Activated T-cell treated with anti-CD3 and anti-CD28 coated beads, Interleukin-2, amount 50 U/mL, for 72 hours (primary cell): Measurements from ENCODE around the gene PEX7. TPM values are rescaled to one million over a fixed set of nuclear protein-coding genes. Genes with fewer than 3 reads are reported as not detected.
A peak's percentile ranks its signal among the peaks of the same experiment; 100 is the strongest.
"Not testable (repeated sequence)": the region's sequence is repeated elsewhere in the genome, so short reads cannot be mapped to it uniquely, and the experiment has no call there.

Experiments used
- ATAC-seq, 2 donors: fragments of 150-1000 bp; cut with Tn5 transposase; replicated peaks in 1 of 2; 2 replicates each; pipeline ENCODE4 v1.10.0; 2021; ENCODE audit warnings: moderate library complexity in 2 of 2, mild to moderate bottlenecking in 1 of 2
- DNase-seq, 2 donors: peaks; one replicate each; pipeline ENCODE4 v3.0.0; 2021 to 2022; ENCODE audit warnings: mixed read lengths in 1 of 2
- H3K27ac Mint-ChIP-seq: one replicate; pipeline ENCODE4 v1.8.0; 2022; ENCODE audit warnings: mild to moderate bottlenecking, moderate library complexity, mixed read lengths
- H3K27me3 Mint-ChIP-seq: one replicate; pipeline ENCODE4 v1.8.0; 2022; ENCODE audit warnings: low read depth, mixed read lengths
- H3K36me3 Mint-ChIP-seq, 2 donors: one replicate each; pipeline ENCODE4 v1.8.0; 2022; ENCODE audit warnings: mixed read lengths in 2 of 2, mild to moderate bottlenecking in 1 of 2; ENCODE audit not compliant: insufficient read depth in 2 of 2
- H3K4me1 Mint-ChIP-seq: one replicate; pipeline ENCODE4 v1.8.0; 2022; ENCODE audit warnings: low read depth, mixed read lengths
- H3K4me3 Mint-ChIP-seq, 2 donors: one replicate each; pipeline ENCODE4 v1.8.0; 2022; ENCODE audit warnings: mild to moderate bottlenecking in 2 of 2, mixed read lengths in 2 of 2, moderate library complexity in 2 of 2
- H3K9me3 Mint-ChIP-seq, 2 donors: one replicate each; pipeline ENCODE4 v1.8.0; 2022; ENCODE audit warnings: mixed read lengths in 2 of 2
- total RNA-seq, 2 donors: library from RNA; stranded (reverse); gene quantifications; one replicate each; pipeline ENCODE4 v1.2.3, GENCODE V29; 2022

The PEX7 gene
- total RNA-seq, 2 donors from 2014 or later: 3.8 to 4.9 TPM

- not testable (repeated sequence) for DNase-seq, ATAC-seq, H3K27me3 Mint-ChIP-seq, H3K36me3 Mint-ChIP-seq, H3K4me3 Mint-ChIP-seq, H3K27ac Mint-ChIP-seq, H3K9me3 Mint-ChIP-seq, H3K4me1 Mint-ChIP-seq
These were observed 82.1 kb downstream of the PEX7 start for GRCh38 chr6:136904477-136904876.

GRCh38 chr6:136914947-136915346 is 92.6 kb downstream of the PEX7 start:
- Mint-ChIP-seq H3K36me3 (peaks cover 1 to 2% of the 10 kb centered on the region in 2 donors), H3K27ac (no peak overlapping the region), H3K4me3 (no peak overlapping the region), H3K27me3 (peaks cover 16% of the 10 kb centered on the region), H3K9me3 (no peaks in the 10 kb centered on the region), H3K4me1 (peaks cover 3% of the 10 kb centered on the region)
- DNase-seq: no peak
- ATAC-seq: no peak

- H3K36me3 Mint-ChIP-seq: peaks cover 2 to 3% of the 10 kb centered on the region in 2 donors
- H3K27me3 Mint-ChIP-seq: peaks cover 32% of the 10 kb centered on the region
- no peaks in the 10 kb centered on the region for H3K9me3 Mint-ChIP-seq
- no peak for ATAC-seq
- no peak overlapping the region for H3K4me3 Mint-ChIP-seq
- H3K27ac Mint-ChIP-seq: no peak overlapping the region
- H3K4me1 Mint-ChIP-seq: peaks cover 19% of the 10 kb centered on the region
- no peak for DNase-seq
These were observed 96.3 kb downstream of the PEX7 start for GRCh38 chr6:136918706-136919105.

- Mint-ChIP-seq H3K9me3 (no peaks in the 10 kb centered on the region), H3K4me1 (peaks cover 24% of the 10 kb centered on the region), H3K27ac (no peak overlapping the region), H3K27me3 (peaks cover 43% of the 10 kb centered on the region), H3K4me3 (peak overlapping the region; percentile 88), H3K36me3 (peaks cover 1 to 2% of the 10 kb centered on the region in 2 donors)
- DNase-seq: no peak
- ATAC-seq: no peak
These were observed 97.8 kb downstream of the PEX7 start for GRCh38 chr6:136920216-136920615.

- Mint-ChIP-seq H3K4me3 (peak overlapping the region; percentile 88), H3K36me3 (peaks cover 1 to 2% of the 10 kb centered on the region in 2 donors), H3K9me3 (no peaks in the 10 kb centered on the region), H3K27me3 (peaks cover 48% of the 10 kb centered on the region), H3K27ac (peak overlapping the region; percentile 19), H3K4me1 (peaks cover 24% of the 10 kb centered on the region)
- ATAC-seq: peak; percentile 23 to 33
- DNase-seq: peak in 1 of 2 donors; percentile 19
These were observed 98.4 kb downstream of the PEX7 start for GRCh38 chr6:136920671-136921380.

- H3K9me3 Mint-ChIP-seq: no peaks in the 10 kb centered on the region
- H3K27ac Mint-ChIP-seq: no peak overlapping the region
- peaks cover 54% of the 10 kb centered on the region for H3K27me3 Mint-ChIP-seq
- peaks cover 1 to 2% of the 10 kb centered on the region in 2 donors for H3K36me3 Mint-ChIP-seq
- H3K4me3 Mint-ChIP-seq: peak overlapping the region; percentile 88
- peaks cover 24% of the 10 kb centered on the region for H3K4me1 Mint-ChIP-seq
- peak in 1 of 2 donors; percentile 25 for DNase-seq
- ATAC-seq: peak; percentile 41 to 63
These were observed 99.1 kb downstream of the PEX7 start for GRCh38 chr6:136921381-136921935.

- H3K4me1 Mint-ChIP-seq: peaks cover 24% of the 10 kb centered on the region
- ATAC-seq (peak; percentile 50 to 59), DNase-seq (peak; percentile 16 to 36)
- H3K27ac Mint-ChIP-seq: no peak within 1 kb of the TSS
- H3K9me3 Mint-ChIP-seq: no peaks in the 10 kb centered on the region
- peak within 1 kb of the TSS; percentile 90 to 93 for H3K4me3 Mint-ChIP-seq
- H3K36me3 Mint-ChIP-seq: peaks cover 1 to 2% of the 10 kb centered on the region in 2 donors
- peaks cover 54% of the 10 kb centered on the region for H3K27me3 Mint-ChIP-seq
These were observed 99.7 kb downstream of the PEX7 start, which contains the start of gene SLC35D3 for GRCh38 chr6:136921936-136922684. Gene SLC35D3, plus strand, starts transcription at chr6:136922301. Its CDS starts 128 bp downstream, at chr6:136922429.

GRCh38 chr6:136922685-136923006 is 100.3 kb downstream of the PEX7 start:
- peak; percentile 37 to 46 for ATAC-seq
- Mint-ChIP-seq H3K4me1 (peaks cover 24% of the 10 kb centered on the region), H3K9me3 (no peaks in the 10 kb centered on the region), H3K36me3 (peaks cover 1 to 2% of the 10 kb centered on the region in 2 donors), H3K27me3 (peaks cover 54% of the 10 kb centered on the region), H3K27ac (no peak overlapping the region), H3K4me3 (peak overlapping the region; percentile 90 to 93)
- DNase-seq: peak; percentile 26 to 36

GRCh38 chr6:136923116-136923953 is 100.9 kb downstream of the PEX7 start:
- Mint-ChIP-seq H3K27ac (no peak overlapping the region), H3K4me3 (peak overlapping the region; percentile 64 to 76), H3K9me3 (no peaks in the 10 kb centered on the region), H3K27me3 (peaks cover 52% of the 10 kb centered on the region), H3K4me1 (peaks cover 24% of the 10 kb centered on the region), H3K36me3 (peaks cover 1 to 2% of the 10 kb centered on the region in 2 donors)
- peak in 1 of 2 donors; percentile 22 for DNase-seq
- ATAC-seq: no peak

- no peak for ATAC-seq
- H3K4me3 Mint-ChIP-seq: peak overlapping the region; percentile 64 to 76
- DNase-seq: no peak
- no peaks in the 10 kb centered on the region for H3K9me3 Mint-ChIP-seq
- H3K4me1 Mint-ChIP-seq: peaks cover 24% of the 10 kb centered on the region
- no peak overlapping the region for H3K27ac Mint-ChIP-seq
- H3K36me3 Mint-ChIP-seq: peaks cover 1 to 2% of the 10 kb centered on the region in 2 donors
- peaks cover 49% of the 10 kb centered on the region for H3K27me3 Mint-ChIP-seq
These were observed 101.7 kb downstream of the PEX7 start for GRCh38 chr6:136923954-136924673.

GRCh38 chr6:136926383-136926782 is 104.0 kb downstream of the PEX7 start:
- peaks cover 51% of the 10 kb centered on the region for H3K27me3 Mint-ChIP-seq
- H3K4me1 Mint-ChIP-seq: peaks cover 6% of the 10 kb centered on the region
- DNase-seq (no peak), ATAC-seq (no peak)
- no peak overlapping the region for H3K4me3 Mint-ChIP-seq
- no peaks in the 10 kb centered on the region for H3K9me3 Mint-ChIP-seq
- H3K36me3 Mint-ChIP-seq: peaks cover 1 to 2% of the 10 kb centered on the region in 2 donors
- H3K27ac Mint-ChIP-seq: no peak overlapping the region

GRCh38 chr6:136927292-136927691 is 104.9 kb downstream of the PEX7 start:
- peaks cover 5% of the 10 kb centered on the region for H3K4me1 Mint-ChIP-seq
- DNase-seq (peak; percentile 23 to 29), ATAC-seq (peak; percentile 48 to 59)
- no peak overlapping the region for H3K27ac Mint-ChIP-seq
- H3K36me3 Mint-ChIP-seq: peaks cover 1 to 2% of the 10 kb centered on the region in 2 donors
- H3K27me3 Mint-ChIP-seq: peaks cover 54% of the 10 kb centered on the region
- no peak overlapping the region for H3K4me3 Mint-ChIP-seq
- no peaks in the 10 kb centered on the region for H3K9me3 Mint-ChIP-seq
